HG02938 (cell line): ENCODE measurements around the gene CD93.

Experiments
- ATAC-seq: cut with Tn5 transposase; IDR thresholded peaks from one replicate; pipeline ENCODE4 v1.9.1; 2021; ENCODE audit warnings: mild to moderate bottlenecking, moderate library complexity; ENCODE audit not compliant: unreplicated experiment

CD93 gene

GRCh38 chr20:23086056-23086566 is at the start of gene CD93:
TSS of gene CD93 (minus strand) at chr20:23086324. CDS start at chr20:23086192, 132 bp downstream.
- ATAC-seq: no peak

GRCh38 chr20:23133560-23133998 is 47.5 kb upstream of the CD93 start:
- no peak for ATAC-seq

GRCh38 chr20:23132930-23133559 is 46.9 kb upstream of the CD93 start:
- no peak for ATAC-seq

GRCh38 chr20:23132293-23132929 is 46.3 kb upstream of the CD93 start:
- no peak for ATAC-seq

GRCh38 chr20:23131766-23132165 is 45.6 kb upstream of the CD93 start:
- no peak for ATAC-seq

GRCh38 chr20:23130622-23131140 is 44.6 kb upstream of the CD93 start:
- no peak for ATAC-seq

GRCh38 chr20:23129891-23130621 is 43.9 kb upstream of the CD93 start:
- no peak for ATAC-seq

GRCh38 chr20:23129266-23129665 is 43.1 kb upstream of the CD93 start:
- ATAC-seq: no peak

GRCh38 chr20:23128461-23129125 is 42.5 kb upstream of the CD93 start:
- ATAC-seq: no peak

- no peak for ATAC-seq
These were observed 41.6 kb upstream of the CD93 start for GRCh38 chr20:23127506-23128279.

GRCh38 chr20:23126281-23127061 is 40.3 kb upstream of the CD93 start:
- ATAC-seq: no peak

- ATAC-seq: no peak
These were observed 39.6 kb upstream of the CD93 start for GRCh38 chr20:23125625-23126191.

GRCh38 chr20:23125159-23125558 is 39.0 kb upstream of the CD93 start:
- ATAC-seq: no peak

- ATAC-seq: no peak
These were observed 37.8 kb upstream of the CD93 start for GRCh38 chr20:23123886-23124285.

GRCh38 chr20:23122796-23123655 is 36.9 kb upstream of the CD93 start:
- ATAC-seq: no peak

- no peak for ATAC-seq
These were observed 36.2 kb upstream of the CD93 start for GRCh38 chr20:23122321-23122720.

- ATAC-seq: no peak
These were observed 35.7 kb upstream of the CD93 start for GRCh38 chr20:23121751-23122320.
